DND-41 (cell line): ENCODE measurements around the gene ZNF607.

Experiments
- CTCF ChIP-seq: IDR thresholded peaks from 2 replicates; pipeline ENCODE4 v1.5.1; 2012; ENCODE audit warnings: borderline replicate concordance, low read length, moderate library complexity, mild to moderate bottlenecking; ENCODE audit not compliant: poor library complexity, severe bottlenecking; ENCODE audit errors: extremely low read depth
- EZH2 ChIP-seq: IDR thresholded peaks from 3 replicates; pipeline ENCODE4 v1.6.1; 2012; ENCODE audit warnings: borderline replicate concordance, low read depth, mild to moderate bottlenecking, moderate library complexity, low read length, inconsistent platforms; ENCODE audit not compliant: severe bottlenecking

GRCh38 chr19:37699057-37699456 lies 20.5 kb downstream of the ZNF607 start:
- TF ChIP-seq CTCF (no peak), EZH2 (no peak)
